Thymus (tissue), 11 donors: ENCODE data around the gene ZGLP1. TPM values are rescaled to one million over a fixed set of nuclear protein-coding genes. Genes with fewer than 3 reads are reported as not detected.

Experiments
- DNase-seq, 9 donors: peaks; one replicate each; pipeline ENCODE4 v3.0.0-alpha.2; 2013; ENCODE audit warnings: low spot score in 9 of 9, low read depth in 6 of 9, missing footprints in 1 of 9
- H3K27ac ChIP-seq, 2 donors: one replicate each; pipeline ENCODE4 v1.5.1; 2013; ENCODE audit warnings: control low read depth in 1 of 2, low read depth in 1 of 2, low read length in 1 of 2, mild to moderate bottlenecking in 1 of 2, moderate library complexity in 1 of 2
- H3K27me3 ChIP-seq, 2 donors: one replicate each; pipeline ENCODE4 v1.5.1; 2013; ENCODE audit warnings: low read length in 1 of 2; ENCODE audit not compliant: control insufficient read depth in 2 of 2, insufficient read depth in 1 of 2
- H3K36me3 ChIP-seq, 2 donors: one replicate each; pipeline ENCODE4 v1.5.1; 2013; ENCODE audit warnings: low read length in 1 of 2, mild to moderate bottlenecking in 1 of 2, moderate library complexity in 1 of 2; ENCODE audit not compliant: control insufficient read depth in 2 of 2, insufficient read depth in 2 of 2
- H3K4me1 ChIP-seq, 2 donors: one replicate each; pipeline ENCODE4 v1.5.1; 2013; ENCODE audit warnings: low read length in 2 of 2; ENCODE audit not compliant: control insufficient read depth in 2 of 2, insufficient read depth in 2 of 2
- H3K4me3 ChIP-seq, 2 donors: one replicate each; pipeline ENCODE4 v1.5.1; 2013; ENCODE audit warnings: low read length in 2 of 2, control low read depth in 1 of 2, mild to moderate bottlenecking in 1 of 2
- H3K9me3 ChIP-seq, 2 donors: one replicate each; pipeline ENCODE4 v1.5.1; 2013; ENCODE audit warnings: low read length in 1 of 2, mild to moderate bottlenecking in 1 of 2; ENCODE audit not compliant: control insufficient read depth in 2 of 2, insufficient read depth in 1 of 2
- WGBS: extraction: QIAGEN DNeasy Blood & Tissue Kit; methylation state at CpG from one replicate; pipeline ENCODE4 v1.1.7; 2013; 5-methylcytosine and 5-hydroxymethylcytosine counted together
- polyA plus RNA-seq: library from polyadenylated mRNA; stranded (reverse); fragments of 200-250 nt; gene quantifications from one replicate; pipeline ENCODE4 v1.2.3, GENCODE V29; 2013
- total RNA-seq: library from RNA; stranded (reverse); fragments of 120-200 nt; gene quantifications from one replicate; pipeline ENCODE4 v1.2.4, GENCODE V29; 2013
- donor health status: healthy.

ZGLP1 gene
- total and polyA plus RNA-seq, 2 donors: 2.3 to 29.8 TPM

GRCh38 chr19:10332158-10332964, 22.7 kb upstream of the ZGLP1 start:
- H3K9me3 ChIP-seq: peaks cover 0 to 4% of the 10 kb centered on the region in 2 donors
- H3K4me1 ChIP-seq: peaks cover 17 to 29% of the 10 kb centered on the region in 2 donors
- H3K4me3 ChIP-seq: peak overlapping the region; percentile 72 to 82
- no peaks in the 10 kb centered on the region for H3K27me3 ChIP-seq
- peak overlapping the region; percentile 94 to 95 for H3K27ac ChIP-seq
- no peak for DNase-seq
- 50% methylated on average over 18 of the region's 18 CpGs for WGBS
- H3K36me3 ChIP-seq: peaks cover 51 to 62% of the 10 kb centered on the region in 2 donors

- H3K9me3 ChIP-seq: no peaks in the 10 kb centered on the region
These were observed 19.9 kb upstream of the ZGLP1 start for GRCh38 chr19:10329555-10329954.

GRCh38 chr19:10328558-10329429, 19.2 kb upstream of the ZGLP1 start:
- H3K9me3 ChIP-seq: no peaks in the 10 kb centered on the region
- no peak for DNase-seq
- no peak overlapping the region for H3K27ac ChIP-seq
- peaks cover 67 to 81% of the 10 kb centered on the region in 2 donors for H3K36me3 ChIP-seq
- no peak overlapping the region for H3K4me3 ChIP-seq
- H3K4me1 ChIP-seq: peaks cover 12 to 13% of the 10 kb centered on the region in 2 donors
- WGBS: 98% methylated on average over 41 of the region's 41 CpGs
- H3K27me3 ChIP-seq: no peaks in the 10 kb centered on the region

More at GRCh38 chr19:10329555-10329954, 19.9 kb upstream of the ZGLP1 start:
- DNase-seq: no peak
- Histone ChIP-seq H3K27ac (no peak overlapping the region), H3K36me3 (peaks cover 63 to 77% of the 10 kb centered on the region in 2 donors), H3K4me1 (peaks cover 17 to 20% of the 10 kb centered on the region in 2 donors), H3K27me3 (no peaks in the 10 kb centered on the region), H3K4me3 (no peak overlapping the region)
- WGBS: 98% methylated on average over 13 of the region's 13 CpGs

GRCh38 chr19:10327793-10328192, 18.2 kb upstream of the ZGLP1 start:
- DNase-seq: no peak
- H3K36me3 ChIP-seq: peaks cover 77 to 91% of the 10 kb centered on the region in 2 donors
- H3K4me3 ChIP-seq: no peak overlapping the region
- H3K27ac ChIP-seq: no peak overlapping the region
- H3K27me3 ChIP-seq: no peaks in the 10 kb centered on the region
- H3K9me3 ChIP-seq: no peaks in the 10 kb centered on the region
- H3K4me1 ChIP-seq: peaks cover 10% of the 10 kb centered on the region in 2 donors
- 97% methylated on average over 7 of the region's 7 CpGs for WGBS

GRCh38 chr19:10325732-10326131, 16.1 kb upstream of the ZGLP1 start:
- no peaks in the 10 kb centered on the region for H3K27me3 ChIP-seq
- peaks cover 98% of the 10 kb centered on the region in 2 donors for H3K36me3 ChIP-seq
- H3K4me3 ChIP-seq: no peak overlapping the region
- no peaks in the 10 kb centered on the region for H3K4me1 ChIP-seq
- 98% methylated on average over 8 of the region's 8 CpGs for WGBS
- H3K27ac ChIP-seq: no peak overlapping the region
- no peak for DNase-seq
- no peaks in the 10 kb centered on the region for H3K9me3 ChIP-seq

- H3K36me3 ChIP-seq: peaks cover 96 to 97% of the 10 kb centered on the region in 2 donors
- 96% methylated on average over 19 of the region's 19 CpGs for WGBS
- no peak for DNase-seq
- H3K27ac ChIP-seq: no peak overlapping the region
- no peaks in the 10 kb centered on the region for H3K9me3 ChIP-seq
- no peaks in the 10 kb centered on the region for H3K4me1 ChIP-seq
- H3K4me3 ChIP-seq: no peak overlapping the region
- H3K27me3 ChIP-seq: no peaks in the 10 kb centered on the region
These were observed 12.5 kb upstream of the ZGLP1 start for GRCh38 chr19:10321874-10322835.

GRCh38 chr19:10321417-10321797, 11.8 kb upstream of the ZGLP1 start:
- Histone ChIP-seq H3K27me3 (no peaks in the 10 kb centered on the region), H3K4me1 (peaks cover 0 to under 1% of the 10 kb centered on the region in 2 donors), H3K27ac (no peak overlapping the region), H3K4me3 (no peak overlapping the region), H3K36me3 (peaks cover 96 to 98% of the 10 kb centered on the region in 2 donors), H3K9me3 (no peaks in the 10 kb centered on the region)
- DNase-seq: no peak
- 94% methylated on average over 11 of the region's 11 CpGs for WGBS

GRCh38 chr19:10320602-10321416, 11.2 kb upstream of the ZGLP1 start:
- H3K27ac ChIP-seq: no peak overlapping the region
- H3K27me3 ChIP-seq: no peaks in the 10 kb centered on the region
- H3K4me3 ChIP-seq: no peak overlapping the region
- DNase-seq: no peak
- peaks cover 2 to 6% of the 10 kb centered on the region in 2 donors for H3K4me1 ChIP-seq
- peaks cover 94 to 95% of the 10 kb centered on the region in 2 donors for H3K36me3 ChIP-seq
- WGBS: 98% methylated on average over 32 of the region's 32 CpGs
- no peaks in the 10 kb centered on the region for H3K9me3 ChIP-seq
